ENCODE data around the gene CDH13. TPM values are rescaled to one million over a fixed set of nuclear protein-coding genes. Genes with fewer than 3 reads are reported as not detected.

The CDH13 gene
- total RNA-seq, 4 donors from 2014 or later = 3.4 to 14.8 (median 6.5) TPM

GRCh38 chr16:82668094-82668493 is 41.3 kb downstream of the CDH13 start:
- no peaks in the 10 kb centered on the region for H3K4me1 ChIP-seq
- no peaks in the 10 kb centered on the region for H3K36me3 ChIP-seq
- H3K27ac ChIP-seq = no peak overlapping the region
- H3K4me3 ChIP-seq (replicated peaks in 1 of 3) = no peak overlapping the region
- intact Hi-C loops (cut with DNase I) = no loop called here
- TF ChIP-seq POLR2A (IDR thresholded peaks at IDR 0.05) = no peak
- no peak for TF ChIP-seq CTCF (IDR thresholded peaks at IDR 0.05)
- DNase-seq = no peak
- no peaks in the 10 kb centered on the region for H3K9me3 ChIP-seq
- WGBS, 2 donors = 84 to 93% methylated on average over 3 of the region's 3 CpGs
- H3K27me3 ChIP-seq = no peaks in the 10 kb centered on the region

GRCh38 chr16:82671741-82672140 is 45.0 kb downstream of the CDH13 start:
- no peaks in the 10 kb centered on the region for H3K4me1 ChIP-seq
- no peaks in the 10 kb centered on the region for H3K9me3 ChIP-seq
- TF ChIP-seq POLR2A (IDR thresholded peaks at IDR 0.05) = no peak
- peak in 1 of 6 experiments; percentile 9 for TF ChIP-seq CTCF (IDR thresholded peaks at IDR 0.05)
- no peaks in the 10 kb centered on the region for H3K27me3 ChIP-seq
- H3K27ac ChIP-seq = no peak overlapping the region
- no peak overlapping the region for H3K4me3 ChIP-seq (replicated peaks in 1 of 3)
- intact Hi-C loops (cut with DNase I) = no loop called here
- 76 to 92% methylated on average over 3 of the region's 3 CpGs for WGBS, 2 donors
- DNase-seq = no peak
- H3K36me3 ChIP-seq = no peaks in the 10 kb centered on the region

DNA sequence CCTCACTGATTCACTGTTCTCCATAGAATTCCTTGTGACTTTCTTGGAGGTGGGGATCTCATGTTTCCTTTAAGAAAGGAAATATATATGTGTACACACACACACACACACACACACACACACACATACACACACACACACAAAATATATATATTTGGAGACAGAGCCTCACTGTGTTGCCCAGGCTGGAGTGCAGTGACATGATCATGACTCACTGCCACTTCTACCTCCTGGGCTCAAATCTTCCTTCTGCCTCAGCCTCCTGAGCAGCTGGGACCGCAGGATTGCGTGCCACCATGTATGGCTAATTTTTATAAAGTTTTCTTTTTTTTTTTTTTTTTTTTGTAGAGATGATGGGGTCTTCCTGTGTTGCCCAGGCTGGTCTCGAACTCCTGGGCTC is 45.9 kb downstream of the CDH13 start:
- intact Hi-C loops (cut with DNase I) = no loop called here
- no peak for DNase-seq
- WGBS, 2 donors = 88 to 94% methylated on average over 3 of the region's 3 CpGs
- H3K36me3 ChIP-seq = no peaks in the 10 kb centered on the region
- no peak overlapping the region for H3K4me3 ChIP-seq (replicated peaks in 1 of 3)
- H3K27ac ChIP-seq = no peak overlapping the region
- no peaks in the 10 kb centered on the region for H3K9me3 ChIP-seq
- TF ChIP-seq POLR2A (IDR thresholded peaks at IDR 0.05) = no peak
- no peak for TF ChIP-seq CTCF (IDR thresholded peaks at IDR 0.05)
- H3K27me3 ChIP-seq = no peaks in the 10 kb centered on the region
- no peaks in the 10 kb centered on the region for H3K4me1 ChIP-seq

GRCh38 chr16:82675300-82675699 is 48.5 kb downstream of the CDH13 start:
- intact Hi-C loops (cut with DNase I) = no loop called here

GRCh38 chr16:82681592-82681991 is 54.8 kb downstream of the CDH13 start:
- TF ChIP-seq CTCF (IDR thresholded peaks at IDR 0.05) = no peak
- TF ChIP-seq POLR2A (IDR thresholded peaks at IDR 0.05) = no peak
- no peaks in the 10 kb centered on the region for H3K36me3 ChIP-seq
- 47 to 61% methylated on average over 11 of the region's 11 CpGs for WGBS, 2 donors
- no peaks in the 10 kb centered on the region for H3K27me3 ChIP-seq
- no peaks in the 10 kb centered on the region for H3K9me3 ChIP-seq
- H3K27ac ChIP-seq = no peak overlapping the region
- intact Hi-C loops (cut with DNase I) = no loop called here
- no peak overlapping the region for H3K4me3 ChIP-seq (replicated peaks in 1 of 3)
- no peak for DNase-seq
- no peaks in the 10 kb centered on the region for H3K4me1 ChIP-seq

More at GRCh38 chr16:82675300-82675699, 48.5 kb downstream of the CDH13 start:
- H3K9me3 ChIP-seq = no peaks in the 10 kb centered on the region
- whole genome bisulfite sequencing, 2 donors = 68 to 71% methylated on average over 3 of the region's 3 CpGs
- no peak overlapping the region for H3K27ac ChIP-seq
- H3K4me3 ChIP-seq (replicated peaks in 1 of 3) = no peak overlapping the region
- DNase-seq = no peak
- H3K36me3 ChIP-seq = no peaks in the 10 kb centered on the region
- no peaks in the 10 kb centered on the region for H3K4me1 ChIP-seq
- TF ChIP-seq POLR2A (IDR thresholded peaks at IDR 0.05) (no peak), CTCF (IDR thresholded peaks at IDR 0.05) (no peak)
- no peaks in the 10 kb centered on the region for H3K27me3 ChIP-seq

Data from thyroid gland (tissue), 4 donors.